Forelimb muscle (tissue), 1 donor: Measurements from ENCODE around the gene PDXK. TPM values are rescaled to one million over a fixed set of nuclear protein-coding genes. Genes with fewer than 3 reads are reported as not detected.

Source experiments
- DNase-seq: peaks from one replicate; pipeline ENCODE4 v3.0.0-alpha.2; 2013; ENCODE audit warnings: low read depth
- polyA plus RNA-seq: library from polyadenylated mRNA; unstranded; fragments of 120-200 nt; gene quantifications from one replicate; pipeline ENCODE4 v1.2.1, GENCODE V29; 2013; ENCODE audit not compliant: insufficient read length

Gene PDXK
- polyA plus RNA-seq, 1 donor = 19.0 TPM

GRCh38 chr21:43723648-43724047 lies 4.7 kb downstream of the PDXK start:
- no peak for DNase-seq

- DNase-seq = no peak
Observed at GRCh38 chr21:43726686-43727518, 8.0 kb downstream of the PDXK start.

DNA sequence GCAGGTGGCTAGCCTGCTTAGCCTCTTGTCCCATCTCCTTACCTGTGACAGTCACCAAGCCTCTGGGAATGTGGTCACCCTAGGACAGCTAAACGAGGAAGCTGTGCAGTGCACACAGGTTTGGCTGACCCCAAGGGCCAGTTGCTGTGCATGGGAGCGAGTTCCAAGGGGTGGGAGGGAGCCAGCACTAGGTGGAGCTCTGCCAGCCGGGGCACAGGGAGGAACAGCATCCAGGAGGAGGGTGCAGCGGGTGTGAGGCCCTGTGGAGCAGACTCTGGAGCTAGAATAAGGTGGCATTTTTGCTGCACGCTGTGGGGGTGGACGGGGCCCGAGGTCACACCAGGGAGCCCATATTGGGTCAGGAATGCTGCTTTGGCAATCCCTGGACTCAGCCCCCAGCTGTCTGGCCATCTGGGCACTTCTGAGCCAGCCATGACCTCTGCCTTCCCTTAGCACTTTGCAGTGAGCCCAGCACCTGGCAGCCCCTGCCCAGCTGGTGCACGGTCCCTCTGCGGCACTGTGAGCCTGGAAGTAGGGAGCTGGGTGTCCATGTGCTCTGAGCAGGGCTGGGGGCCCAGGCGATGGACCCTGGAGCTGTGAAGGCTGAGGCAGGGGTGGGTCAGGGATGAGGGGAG lies 8.7 kb downstream of the PDXK start:
- DNase-seq = no peak

DNA sequence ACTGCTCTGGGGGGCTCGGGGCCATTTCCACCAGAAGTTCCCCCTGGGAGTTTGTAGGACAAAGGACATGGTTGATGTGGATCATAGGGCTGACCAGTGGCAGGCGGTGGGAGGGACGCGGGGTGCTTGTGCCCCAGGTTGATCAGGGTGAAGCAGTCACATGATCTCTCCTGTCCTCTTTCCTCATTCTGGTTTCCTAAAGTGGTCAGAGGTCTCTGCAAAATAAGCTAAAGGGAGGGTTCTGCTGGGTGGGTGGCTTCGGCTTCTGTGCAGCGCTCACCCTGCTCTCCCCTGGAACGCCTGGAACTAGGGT lies 9.2 kb downstream of the PDXK start:
- DNase-seq = no peak

- peak; percentile 80 for DNase-seq
Observed at GRCh38 chr21:43728467-43729390, 9.8 kb downstream of the PDXK start.

GRCh38 chr21:43731476-43731875 lies 12.5 kb downstream of the PDXK start:
- no peak for DNase-seq

GRCh38 chr21:43731891-43732711 lies 13.2 kb downstream of the PDXK start:
- DNase-seq = no peak

DNA sequence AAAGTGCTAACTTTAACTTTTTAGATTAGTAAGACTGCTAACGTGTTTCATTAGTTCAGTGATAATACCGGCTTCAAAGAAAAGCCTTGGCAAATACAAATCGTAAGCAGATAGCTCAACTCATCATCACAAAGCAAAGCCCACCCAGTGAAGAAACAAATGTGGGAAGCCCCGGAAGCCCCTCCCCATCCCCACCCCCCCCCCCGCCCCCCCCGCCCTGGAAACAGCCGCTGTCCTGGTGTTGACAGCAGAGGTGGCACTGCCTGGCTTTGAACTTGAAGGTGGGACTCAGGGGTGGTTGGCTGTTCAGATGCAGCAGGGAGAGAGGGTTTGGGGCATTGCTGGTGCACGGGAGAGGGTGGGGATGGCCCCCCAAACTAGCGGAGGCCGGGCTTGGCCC lies 14.1 kb downstream of the PDXK start:
- DNase-seq = no peak

DNA sequence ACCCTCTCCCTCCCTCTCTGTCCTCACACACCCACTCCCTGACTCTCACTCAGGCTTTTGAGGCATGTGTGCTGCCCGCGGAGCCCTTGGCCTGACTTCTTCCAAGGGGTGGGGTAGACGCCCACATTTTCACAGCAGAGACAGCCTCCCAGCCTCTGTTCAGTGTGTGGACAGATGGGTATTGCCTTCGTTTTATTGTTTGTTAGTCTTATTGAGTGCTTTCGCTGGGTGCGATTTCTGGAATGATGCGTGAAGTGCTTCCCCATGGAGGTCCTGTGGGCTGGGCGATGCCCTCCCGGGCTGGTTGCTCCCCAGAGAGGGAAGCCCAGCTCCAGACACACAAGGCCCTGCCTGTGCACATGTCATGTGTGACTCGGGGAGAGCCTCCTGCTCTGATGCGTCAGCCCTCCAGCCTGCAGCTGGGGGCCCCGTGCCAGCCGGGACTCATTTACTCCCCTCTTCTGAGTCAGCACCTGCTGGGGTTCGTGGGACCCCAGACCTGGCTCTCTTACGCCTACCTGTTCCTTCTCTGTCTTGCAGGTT lies 14.7 kb downstream of the PDXK start:
- no peak for DNase-seq

DNA sequence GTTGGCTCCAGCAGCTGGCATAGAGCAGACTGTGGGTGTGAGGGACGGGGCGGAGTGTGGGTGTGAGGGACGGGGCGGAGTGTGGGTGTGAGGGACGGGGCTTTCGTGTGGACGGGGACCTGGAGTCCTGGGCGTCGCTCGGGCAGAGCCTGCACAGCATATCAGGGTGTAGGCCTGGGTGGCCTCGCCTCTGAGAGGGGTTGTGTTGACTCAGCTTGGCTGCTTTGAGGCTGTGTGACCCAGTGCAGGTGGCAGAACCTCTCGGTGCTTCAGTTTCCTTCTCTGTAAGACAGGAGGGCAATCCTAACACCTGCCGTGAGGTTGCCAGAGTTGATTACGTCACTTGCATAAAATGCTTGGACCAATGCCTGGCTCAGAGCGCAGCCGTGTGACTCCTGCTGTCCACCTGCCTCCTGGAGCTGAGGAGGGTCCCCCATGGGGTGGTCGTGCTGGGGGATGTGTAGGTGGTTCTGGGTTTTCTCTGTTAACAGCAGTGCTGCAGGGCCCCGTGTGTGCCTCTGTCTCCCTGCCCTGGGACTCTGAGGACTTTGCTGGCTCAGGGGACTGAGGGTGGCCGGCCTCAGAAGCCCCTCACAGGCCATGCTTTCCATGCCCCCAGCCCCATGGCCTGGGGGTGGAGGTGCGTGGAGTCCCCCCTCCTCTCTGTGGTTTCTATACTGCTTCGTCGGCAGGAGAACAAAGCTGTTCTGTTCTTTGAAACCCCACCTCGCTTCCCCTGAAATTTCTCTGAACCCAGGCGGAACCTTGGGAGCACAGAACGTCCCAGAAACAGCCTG lies 15.4 kb downstream of the PDXK start:
- DNase-seq = no peak

DNA sequence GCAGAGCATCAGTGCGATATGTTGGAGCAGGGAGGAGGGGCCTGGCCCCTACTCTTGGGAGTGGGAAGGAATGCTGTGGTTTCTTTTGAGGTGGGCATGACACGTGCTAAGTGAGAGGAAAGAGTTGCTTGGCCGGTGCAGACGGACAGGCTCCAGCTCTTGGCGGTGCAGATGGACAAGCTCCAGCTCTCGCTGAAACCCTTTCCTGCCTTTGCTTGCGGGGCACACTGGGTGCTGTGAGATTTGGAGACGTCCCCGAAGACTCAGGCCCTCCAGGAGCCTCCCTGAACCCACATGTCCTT lies 15.9 kb downstream of the PDXK start:
- DNase-seq = no peak

DNA sequence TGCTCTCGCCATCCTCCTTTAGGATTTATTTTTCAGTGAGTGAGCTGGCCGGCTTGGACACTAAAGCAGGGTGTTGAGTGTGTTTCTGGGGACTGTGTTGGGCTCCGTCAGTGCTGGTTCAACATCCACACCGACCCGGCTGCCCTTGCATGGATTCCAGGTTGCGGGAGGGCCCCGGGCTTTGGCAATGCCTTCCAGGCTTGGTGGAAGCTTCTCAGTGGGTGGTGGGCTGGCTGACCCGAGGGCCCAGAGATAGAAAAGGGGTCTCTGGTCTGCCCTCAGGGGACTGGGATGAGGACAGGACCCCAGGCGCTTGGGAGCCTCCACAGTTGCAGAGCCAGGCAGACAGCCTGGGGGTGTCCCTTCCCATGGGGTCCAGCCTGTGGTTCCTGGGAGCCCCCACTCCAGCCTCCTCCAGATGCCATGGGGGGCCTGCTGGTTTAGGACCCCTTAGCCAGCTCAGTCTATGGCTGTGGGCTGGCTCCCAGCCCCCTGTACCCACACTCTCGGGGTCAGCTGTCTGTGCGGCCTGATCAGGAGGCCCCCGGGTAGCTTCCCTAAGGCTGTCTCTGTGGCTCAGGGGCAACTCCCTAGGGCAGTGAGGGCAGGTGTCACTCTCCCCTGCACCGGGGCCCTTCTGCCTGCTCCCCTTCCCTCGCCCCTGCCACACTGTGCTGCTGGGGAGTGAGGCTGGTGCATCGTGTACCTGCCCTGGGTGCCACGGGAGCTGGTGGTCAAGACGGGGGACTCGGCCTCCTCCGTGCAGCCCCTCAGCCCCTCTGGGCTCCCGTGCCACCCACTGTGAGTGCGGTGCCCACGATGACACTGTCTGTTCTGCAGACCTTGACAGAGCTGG lies 16.5 kb downstream of the PDXK start:
- DNase-seq = no peak

DNA sequence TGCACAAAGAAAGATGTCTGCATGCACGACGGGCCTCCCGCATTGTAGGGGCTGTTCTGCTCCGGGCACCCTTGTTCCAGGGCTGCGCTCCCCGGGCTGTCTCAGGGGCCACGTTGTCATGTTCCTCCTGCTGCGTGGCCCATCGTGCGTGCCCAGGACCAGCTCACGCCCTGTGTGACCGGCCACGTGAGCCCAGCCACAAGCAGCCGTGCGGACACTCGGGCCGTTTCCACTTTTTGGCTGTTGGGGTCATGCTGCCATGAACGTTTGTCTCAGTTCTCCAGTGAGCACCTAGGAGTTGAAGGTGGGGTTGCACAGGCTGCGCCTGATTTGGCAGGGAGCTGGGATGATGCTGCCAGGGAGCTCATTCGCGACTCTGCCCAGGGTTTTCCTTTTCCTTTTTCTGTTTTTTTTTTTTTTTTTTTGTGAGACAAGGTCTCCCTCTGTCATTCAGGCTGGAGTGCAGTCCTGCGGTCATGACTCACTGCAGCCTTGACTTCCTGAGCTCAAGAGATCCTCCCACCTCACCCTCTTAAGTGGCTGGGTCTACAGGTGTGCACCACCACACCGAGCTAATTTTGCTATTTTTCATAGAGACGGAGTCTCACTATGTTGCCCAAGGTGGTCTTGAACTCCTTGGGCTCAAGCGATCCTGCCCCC lies 17.4 kb downstream of the PDXK start:
- no peak for DNase-seq

- no peak for DNase-seq
Observed at GRCh38 chr21:43737158-43737950, 18.4 kb downstream of the PDXK start.

- no peak for DNase-seq
Observed at GRCh38 chr21:43739621-43740435, 20.9 kb downstream of the PDXK start.

DNA sequence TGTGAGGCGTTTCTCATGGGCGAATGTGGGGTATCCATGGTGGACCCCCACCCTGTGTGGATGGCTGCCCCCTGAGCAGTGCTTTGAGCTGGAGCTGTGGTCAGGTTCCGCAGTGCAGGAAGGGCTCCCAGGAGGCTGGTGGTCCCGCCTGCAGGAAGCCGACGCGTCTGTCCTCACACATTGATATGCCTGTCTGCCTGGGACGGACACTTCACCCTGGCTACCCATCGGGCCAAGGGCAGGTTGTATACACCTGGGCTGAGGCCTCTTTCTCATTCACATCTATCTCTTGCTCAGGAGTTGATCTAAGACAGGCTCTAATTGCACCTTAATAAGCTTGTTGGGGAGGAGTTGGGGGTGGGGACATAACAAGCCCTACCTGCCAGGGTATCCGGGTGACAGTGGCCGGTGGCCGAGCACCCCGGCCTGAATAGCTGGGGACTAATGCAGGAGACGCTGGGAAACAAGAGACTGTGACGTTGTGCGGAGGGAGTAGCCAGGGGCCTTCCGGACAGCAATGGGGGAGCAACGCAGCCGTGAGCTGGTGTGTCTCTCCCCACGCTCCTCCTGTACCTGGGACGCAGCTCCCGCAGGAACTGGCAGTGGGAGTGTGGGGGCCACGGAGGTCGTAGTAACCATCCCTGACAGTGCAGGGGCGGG lies 21.7 kb downstream of the PDXK start:
- no peak for DNase-seq
